RWPE2 (cell line): ENCODE results near the gene KHNYN.
A peak's percentile ranks its signal among the peaks of the same experiment; 100 is the strongest.

Experiments used
- ATAC-seq: fragments of 200-7000 bp; cut with Tn5 transposase; 3 replicates; pipeline ENCODE4 v1.9.1; 2021; ENCODE audit warnings: low read depth
- DNase-seq: peaks from one replicate; pipeline ENCODE4 v3.0.0-alpha.2; 2020; ENCODE audit warnings: low spot score
- H3K27ac ChIP-seq: fragments of 450-650 bp; 2 replicates; pipeline ENCODE4 v1.5.1; 2017; ENCODE audit warnings: mild to moderate bottlenecking; ENCODE audit not compliant: poor library complexity, severe bottlenecking
- H3K27me3 ChIP-seq: fragments of 250-450 bp; sonication (Bioruptor Pico); 2 replicates; pipeline ENCODE4 v1.5.1; 2021; ENCODE audit warnings: mild to moderate bottlenecking, moderate library complexity; ENCODE audit not compliant: insufficient read depth, poor library complexity, severe bottlenecking
- H3K36me3 ChIP-seq: fragments of 250-450 bp; sonication (Bioruptor Pico); 2 replicates; pipeline ENCODE4 v1.5.1; 2020; ENCODE audit warnings: low read depth, mild to moderate bottlenecking, moderate library complexity
- H3K4me1 ChIP-seq: fragments of 250-450 bp; sonication (Bioruptor Pico); 2 replicates; pipeline ENCODE4 v1.5.1; 2021; ENCODE audit warnings: mild to moderate bottlenecking, moderate library complexity; ENCODE audit not compliant: insufficient read depth, poor library complexity, severe bottlenecking
- H3K4me3 ChIP-seq: fragments of 250-450 bp; sonication (Bioruptor Pico); 2 replicates; pipeline ENCODE4 v1.5.1; 2021; ENCODE audit warnings: mild to moderate bottlenecking, moderate library complexity; ENCODE audit not compliant: severe bottlenecking
- H3K9me3 ChIP-seq: fragments of 250-450 bp; sonication (Bioruptor Pico); 2 replicates; pipeline ENCODE4 v1.5.1; 2021; ENCODE audit warnings: mild to moderate bottlenecking, moderate library complexity; ENCODE audit not compliant: severe bottlenecking
- TF ChIP-seq, protein P1 (sequence below): fragments of 450-650 bp; IDR thresholded peaks from one replicate; pipeline ENCODE4 v1.5.1; 2017; ENCODE audit warnings: mild to moderate bottlenecking, moderate library complexity; ENCODE audit not compliant: poor library complexity, severe bottlenecking

Gene KHNYN

DNA sequence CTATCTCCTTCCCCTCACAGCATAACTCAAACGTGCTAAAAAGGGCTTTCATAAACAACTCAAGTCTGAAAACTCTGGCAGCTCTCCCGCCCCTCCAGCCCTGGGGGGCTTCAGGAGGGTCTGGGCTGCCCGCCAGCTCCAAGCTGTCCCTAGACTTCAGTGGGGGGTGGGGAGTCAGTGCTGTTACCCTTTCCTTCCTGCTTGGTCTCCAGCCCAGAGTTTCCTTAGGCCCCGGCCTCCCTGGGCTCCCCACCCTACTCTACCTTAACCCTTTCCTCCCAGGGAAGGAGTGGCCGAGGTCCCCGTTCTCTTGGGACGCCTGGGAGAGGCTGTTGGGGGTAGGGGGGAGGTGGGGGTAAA is 31.5 kb upstream of the KHNYN start:
- H3K36me3 ChIP-seq: no peaks in the 10 kb centered on the region
- no peaks in the 10 kb centered on the region for H3K9me3 ChIP-seq
- no peak for DNase-seq
- H3K27me3 ChIP-seq: no peaks in the 10 kb centered on the region
- no peak overlapping the region for H3K4me3 ChIP-seq
- H3K27ac ChIP-seq: no peak overlapping the region
- peaks cover 8% of the 10 kb centered on the region for H3K4me1 ChIP-seq
- no peak for ATAC-seq
- TF ChIP-seq, protein P1, sequence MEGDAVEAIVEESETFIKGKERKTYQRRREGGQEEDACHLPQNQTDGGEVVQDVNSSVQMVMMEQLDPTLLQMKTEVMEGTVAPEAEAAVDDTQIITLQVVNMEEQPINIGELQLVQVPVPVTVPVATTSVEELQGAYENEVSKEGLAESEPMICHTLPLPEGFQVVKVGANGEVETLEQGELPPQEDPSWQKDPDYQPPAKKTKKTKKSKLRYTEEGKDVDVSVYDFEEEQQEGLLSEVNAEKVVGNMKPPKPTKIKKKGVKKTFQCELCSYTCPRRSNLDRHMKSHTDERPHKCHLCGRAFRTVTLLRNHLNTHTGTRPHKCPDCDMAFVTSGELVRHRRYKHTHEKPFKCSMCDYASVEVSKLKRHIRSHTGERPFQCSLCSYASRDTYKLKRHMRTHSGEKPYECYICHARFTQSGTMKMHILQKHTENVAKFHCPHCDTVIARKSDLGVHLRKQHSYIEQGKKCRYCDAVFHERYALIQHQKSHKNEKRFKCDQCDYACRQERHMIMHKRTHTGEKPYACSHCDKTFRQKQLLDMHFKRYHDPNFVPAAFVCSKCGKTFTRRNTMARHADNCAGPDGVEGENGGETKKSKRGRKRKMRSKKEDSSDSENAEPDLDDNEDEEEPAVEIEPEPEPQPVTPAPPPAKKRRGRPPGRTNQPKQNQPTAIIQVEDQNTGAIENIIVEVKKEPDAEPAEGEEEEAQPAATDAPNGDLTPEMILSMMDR: no peak

DNA sequence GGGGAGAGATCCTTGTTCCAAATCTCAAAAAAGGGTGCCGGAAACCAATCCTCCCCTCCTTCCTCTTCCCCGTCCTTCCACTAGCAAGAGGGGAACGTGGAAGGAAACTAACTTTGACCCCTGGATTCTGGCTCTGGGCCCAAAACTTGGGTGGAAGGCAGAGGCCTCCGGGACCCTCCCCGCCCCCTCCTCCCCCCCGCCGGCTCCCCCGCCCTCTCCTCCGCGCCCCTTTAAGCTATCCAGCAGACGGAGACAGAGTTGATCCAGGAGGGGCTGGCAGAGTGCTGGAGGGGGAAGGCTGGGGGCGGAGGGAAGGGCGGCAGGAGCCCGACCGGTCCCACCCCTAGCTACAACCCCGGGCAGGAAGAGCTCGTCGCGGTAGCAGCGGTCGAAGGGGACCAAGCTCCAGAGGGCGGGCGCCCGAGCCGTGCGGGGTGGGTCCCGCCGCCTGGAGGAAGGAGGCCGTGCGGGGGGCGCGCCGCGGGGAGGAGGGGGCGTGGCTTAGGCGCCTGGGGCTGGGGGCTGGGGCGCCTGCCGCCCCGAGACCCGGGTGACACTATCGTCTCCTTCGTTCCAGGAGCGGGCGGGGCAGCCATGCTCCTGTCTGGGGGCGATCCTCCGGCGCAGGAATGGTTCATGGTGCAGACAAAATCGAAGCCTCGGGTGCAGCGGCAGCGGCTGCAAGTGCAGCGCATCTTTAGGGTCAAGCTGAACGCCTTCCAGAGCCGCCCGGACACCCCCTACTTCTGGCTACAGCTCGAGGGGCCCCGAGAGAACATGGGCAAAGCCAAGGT is 30.9 kb upstream of the KHNYN start, which contains the start of gene NYNRIN:
Gene NYNRIN, plus strand, starts transcription at position 351 of the 794 bp plus-strand sequence. Its CDS starts 244 bp downstream, at position 595.
- Histone ChIP-seq H3K4me1 (peaks cover 8% of the 10 kb centered on the region), H3K36me3 (no peaks in the 10 kb centered on the region), H3K27me3 (no peaks in the 10 kb centered on the region), H3K4me3 (peak within 1 kb of the TSS; percentile 18), H3K9me3 (no peaks in the 10 kb centered on the region), H3K27ac (no peak within 1 kb of the TSS)
- TF ChIP-seq, protein P1: no peak
- ATAC-seq: peak; percentile 43
- no peak for DNase-seq

DNA sequence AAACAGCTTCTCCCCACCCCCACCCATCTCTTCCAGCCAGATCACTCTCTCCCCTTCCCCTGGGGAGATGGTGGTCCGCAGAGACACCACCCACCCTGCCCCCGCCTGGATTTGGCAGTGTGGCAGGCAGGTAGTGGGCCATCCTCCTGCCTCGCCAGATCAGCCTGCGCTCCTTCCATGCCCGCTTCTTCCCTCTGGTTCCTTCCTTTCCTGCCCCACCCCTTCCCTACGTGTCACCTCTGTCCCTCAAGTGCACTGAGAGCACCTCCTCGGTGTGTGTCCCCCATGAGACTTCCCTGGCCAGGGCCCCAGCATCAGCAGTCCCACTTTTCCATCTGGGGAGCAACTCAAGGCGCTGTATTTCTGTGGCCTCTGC is 30.3 kb upstream of the KHNYN start:
- H3K27me3 ChIP-seq: no peaks in the 10 kb centered on the region
- no peak overlapping the region for H3K27ac ChIP-seq
- H3K4me3 ChIP-seq: peak overlapping the region; percentile 18
- H3K36me3 ChIP-seq: no peaks in the 10 kb centered on the region
- H3K4me1 ChIP-seq: peaks cover 8% of the 10 kb centered on the region
- no peaks in the 10 kb centered on the region for H3K9me3 ChIP-seq
- TF ChIP-seq, protein P1: no peak
- no peak for ATAC-seq
- no peak for DNase-seq

DNA sequence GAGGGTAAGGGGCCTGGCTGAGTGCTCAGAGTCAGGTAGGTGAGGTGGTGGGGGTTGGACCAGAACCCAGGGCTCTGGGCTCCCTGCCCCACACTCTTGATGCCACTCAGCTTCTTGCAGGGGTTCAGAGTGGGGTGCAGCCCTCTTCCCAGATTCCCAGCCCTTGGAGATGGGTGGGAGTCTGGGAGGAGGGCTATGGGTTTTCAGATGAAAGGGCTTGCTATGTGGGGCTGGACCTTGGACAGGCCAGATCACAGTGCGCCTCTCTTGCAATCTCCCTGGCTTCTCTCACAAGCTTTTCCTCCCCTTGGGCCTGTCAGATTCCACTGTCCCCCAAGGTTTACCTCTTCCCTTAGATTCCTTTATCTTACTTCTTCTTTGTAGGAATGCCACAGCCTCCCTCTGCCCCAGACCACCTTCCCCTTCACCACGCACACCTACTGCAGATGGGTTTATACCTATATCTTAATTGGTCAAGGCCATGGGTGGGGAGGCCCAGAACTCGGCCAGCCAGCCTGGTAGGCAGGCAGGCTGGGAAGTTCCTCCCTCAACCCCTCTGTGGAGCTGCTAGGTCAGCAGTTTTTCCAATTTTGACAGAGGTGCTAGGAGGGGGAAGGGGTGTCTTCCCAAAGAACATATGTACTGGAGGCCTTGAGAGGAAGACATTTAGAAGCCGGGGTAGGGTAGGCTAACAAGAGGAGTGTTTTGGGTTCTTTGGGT is 29.6 kb upstream of the KHNYN start:
- Histone ChIP-seq H3K27ac (no peak overlapping the region), H3K4me1 (peaks cover 8% of the 10 kb centered on the region), H3K4me3 (no peak overlapping the region), H3K27me3 (no peaks in the 10 kb centered on the region), H3K9me3 (no peaks in the 10 kb centered on the region), H3K36me3 (no peaks in the 10 kb centered on the region)
- DNase-seq (no peak), ATAC-seq (no peak)
- TF ChIP-seq, protein P1: no peak
